ENCODE data around the gene ANKS4B.

GRCh38 chr16:21233521-21234150 lies at the start of gene ANKS4B:
- TF ChIP-seq TCF4 (CRISPR knock-in tag; IDR thresholded peaks at IDR 0.05; ENCODE audit: borderline replicate concordance) (no peak), TSHZ2 (CRISPR knock-in tag; IDR thresholded peaks at IDR 0.05) (no peak), ZFP30 (CRISPR knock-in tag; IDR thresholded peaks at IDR 0.05) (no peak), BACH2 (CRISPR knock-in tag; IDR thresholded peaks at IDR 0.05; ENCODE audit: borderline replicate concordance) (no peak), CSRNP3 (CRISPR knock-in tag; IDR thresholded peaks at IDR 0.05) (no peak)

Data from SK-N-SH treated with all-trans-retinoic acid at 6 μM for 48 hours (cell line).